Measurements from ENCODE around the gene BRD1. TPM values are rescaled to one million over a fixed set of nuclear protein-coding genes. Genes with fewer than 3 reads are reported as not detected.

Gene BRD1
- total RNA-seq, 1 donor from 2014 or later, result 14.9 TPM

GRCh38 chr22:49768951-49769690, 58.6 kb downstream of the BRD1 start:
- Histone ChIP-seq H3K4me1 (peaks cover 9% of the 10 kb centered on the region), H3K27me3 (ENCODE audit: low read depth) (no peaks in the 10 kb centered on the region), H3K4me3 (no peak overlapping the region), H3K9me3 (replicated peaks) (peaks cover 30% of the 10 kb centered on the region), H3K36me3 (peaks cover 23% of the 10 kb centered on the region), H3K27ac (replicated peaks) (no peak overlapping the region)
- no peak for TF ChIP-seq CTCF (IDR thresholded peaks at IDR 0.05; ENCODE audit: borderline replicate concordance)
- DNase-seq, result peak; percentile 27
- intact Hi-C loops (cut with micrococcal nuclease), result no loop called here

GRCh38 chr22:49768077-49768910, 59.4 kb downstream of the BRD1 start:
- peaks cover 9% of the 10 kb centered on the region for H3K4me1 ChIP-seq
- no peak for TF ChIP-seq CTCF (IDR thresholded peaks at IDR 0.05; ENCODE audit: borderline replicate concordance)
- no peaks in the 10 kb centered on the region for H3K27me3 ChIP-seq (ENCODE audit: low read depth)
- H3K27ac ChIP-seq (replicated peaks), result no peak overlapping the region
- DNase-seq, result peak; percentile 9
- H3K9me3 ChIP-seq (replicated peaks), result peaks cover 30% of the 10 kb centered on the region
- H3K4me3 ChIP-seq, result no peak overlapping the region
- intact Hi-C loops (cut with micrococcal nuclease), result no loop called here
- peaks cover 15% of the 10 kb centered on the region for H3K36me3 ChIP-seq

GRCh38 chr22:49767355-49768062, 60.2 kb downstream of the BRD1 start:
- Histone ChIP-seq H3K4me1 (peaks cover 9% of the 10 kb centered on the region), H3K36me3 (peaks cover 7% of the 10 kb centered on the region), H3K27me3 (ENCODE audit: low read depth) (no peaks in the 10 kb centered on the region), H3K4me3 (no peak overlapping the region), H3K9me3 (replicated peaks) (peaks cover 30% of the 10 kb centered on the region), H3K27ac (replicated peaks) (no peak overlapping the region)
- DNase-seq, result peak; percentile 7
- intact Hi-C loops (cut with micrococcal nuclease), result no loop called here
- peak; percentile 68 for TF ChIP-seq CTCF (IDR thresholded peaks at IDR 0.05; ENCODE audit: borderline replicate concordance)

- peak; percentile 12 for DNase-seq
- Histone ChIP-seq H3K9me3 (replicated peaks) (peaks cover 30% of the 10 kb centered on the region), H3K27ac (replicated peaks) (no peak overlapping the region), H3K4me1 (peaks cover 9% of the 10 kb centered on the region), H3K27me3 (ENCODE audit: low read depth) (peaks cover 2% of the 10 kb centered on the region), H3K4me3 (no peak overlapping the region), H3K36me3 (no peaks in the 10 kb centered on the region)
- intact Hi-C loops (cut with micrococcal nuclease), result no loop called here
- TF ChIP-seq CTCF (IDR thresholded peaks at IDR 0.05; ENCODE audit: borderline replicate concordance), result no peak
Observed at GRCh38 chr22:49765951-49766350, 61.7 kb downstream of the BRD1 start.

GRCh38 chr22:49765091-49765771, 62.4 kb downstream of the BRD1 start:
- H3K27me3 ChIP-seq (ENCODE audit: low read depth), result peaks cover 6% of the 10 kb centered on the region
- no peak for TF ChIP-seq CTCF (IDR thresholded peaks at IDR 0.05; ENCODE audit: borderline replicate concordance)
- H3K36me3 ChIP-seq, result no peaks in the 10 kb centered on the region
- H3K4me3 ChIP-seq, result no peak overlapping the region
- peak; percentile 11 for DNase-seq
- intact Hi-C loops (cut with micrococcal nuclease), result no loop called here
- peaks cover 9% of the 10 kb centered on the region for H3K4me1 ChIP-seq
- peaks cover 30% of the 10 kb centered on the region for H3K9me3 ChIP-seq (replicated peaks)
- no peak overlapping the region for H3K27ac ChIP-seq (replicated peaks)

Measured in left ventricle myocardium inferior (tissue), 1 donor.